ENCODE measurements around the gene SEMA4D.
A peak's percentile ranks its signal among the peaks of the same experiment; 100 is the strongest.
"Not testable (repeated sequence)": the region's sequence is repeated elsewhere in the genome, so short reads cannot be mapped to it uniquely, and the experiment has no call there.

Gene SEMA4D

DNA sequence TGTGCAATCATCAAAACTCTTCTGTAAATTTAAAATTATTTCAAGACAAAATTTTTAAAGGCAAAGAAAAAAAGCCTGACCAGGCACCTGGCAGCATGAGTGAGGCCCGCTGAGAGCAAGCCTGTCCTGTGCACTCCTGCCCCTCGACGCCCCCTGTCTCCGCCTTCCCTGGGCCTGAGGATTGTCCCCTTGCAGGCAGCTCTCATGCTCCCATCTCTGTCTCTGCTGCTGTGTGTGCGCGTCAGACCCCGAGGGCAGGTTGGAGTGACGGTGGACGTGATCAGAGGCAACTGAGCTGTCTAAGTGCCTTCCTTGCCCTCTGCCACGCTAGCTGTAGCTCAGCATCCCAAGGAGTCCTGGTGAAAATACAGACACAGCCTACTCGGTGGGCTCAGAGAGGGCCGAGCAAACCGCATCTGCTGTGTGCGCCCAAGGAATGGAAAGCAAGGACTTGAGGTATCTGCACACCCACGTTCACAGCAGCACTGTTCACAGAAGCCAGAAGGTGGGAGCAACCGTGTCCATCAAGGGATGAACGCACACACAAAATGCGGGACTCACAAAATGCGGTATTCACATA, 114.1 kb downstream of the SEMA4D start:
- no peak for DNase-seq (ENCODE audit: low read depth)

GRCh38 chr9:89383030-89383720, 114.7 kb downstream of the SEMA4D start:
- DNase-seq (ENCODE audit: low read depth), result no peak

DNA sequence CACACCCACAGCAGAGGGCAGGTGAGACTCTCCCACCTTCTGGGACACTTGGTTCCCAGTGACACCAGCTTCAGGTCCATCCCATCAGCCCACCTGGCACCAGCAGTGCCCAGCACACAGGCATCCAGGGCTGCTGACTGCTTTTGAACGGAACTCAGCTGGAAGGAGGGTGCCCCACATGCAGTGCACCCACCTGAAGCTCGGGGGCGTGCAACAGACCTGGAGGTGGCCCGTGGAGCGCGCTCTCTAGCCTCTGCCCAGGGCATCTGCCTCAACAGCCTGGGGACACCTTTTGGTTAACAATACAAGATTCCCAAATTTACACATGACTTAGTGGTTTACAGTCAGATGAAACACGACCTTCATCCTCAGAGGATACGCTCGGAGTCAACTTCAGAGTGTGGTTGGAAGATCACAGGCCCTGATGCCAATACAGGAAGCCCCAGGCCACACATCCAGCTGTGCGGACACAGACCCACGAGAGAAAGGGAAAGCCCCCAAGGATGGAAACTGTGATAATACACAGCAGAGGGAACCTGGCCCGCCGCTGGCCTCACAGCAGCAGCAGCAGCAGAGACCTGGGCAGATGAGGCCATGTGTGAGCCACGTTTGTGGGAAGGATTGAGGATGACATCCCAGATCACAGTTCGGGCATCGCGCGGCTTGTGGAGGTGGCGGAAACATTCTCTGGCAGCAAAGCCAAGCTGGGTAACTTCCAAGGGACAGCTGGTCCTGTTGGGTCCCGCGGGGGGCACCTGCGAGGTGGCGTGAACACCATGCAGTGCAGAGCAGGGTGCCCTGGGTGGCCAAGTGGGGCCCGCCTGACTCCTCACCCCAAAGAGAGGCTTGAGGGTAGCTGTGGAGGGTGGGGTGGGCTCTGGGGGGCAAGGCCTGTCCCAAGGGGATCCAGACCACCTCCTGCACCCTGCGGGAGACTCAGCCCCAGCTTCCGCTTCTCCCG, 115.6 kb downstream of the SEMA4D start:
- DNase-seq (ENCODE audit: low read depth), result no peak

GRCh38 chr9:89381308-89381609, 116.7 kb downstream of the SEMA4D start:
- DNase-seq (ENCODE audit: low read depth), result no peak

GRCh38 chr9:89380437-89381307, 117.2 kb downstream of the SEMA4D start:
- no peak for DNase-seq (ENCODE audit: low read depth)

DNA sequence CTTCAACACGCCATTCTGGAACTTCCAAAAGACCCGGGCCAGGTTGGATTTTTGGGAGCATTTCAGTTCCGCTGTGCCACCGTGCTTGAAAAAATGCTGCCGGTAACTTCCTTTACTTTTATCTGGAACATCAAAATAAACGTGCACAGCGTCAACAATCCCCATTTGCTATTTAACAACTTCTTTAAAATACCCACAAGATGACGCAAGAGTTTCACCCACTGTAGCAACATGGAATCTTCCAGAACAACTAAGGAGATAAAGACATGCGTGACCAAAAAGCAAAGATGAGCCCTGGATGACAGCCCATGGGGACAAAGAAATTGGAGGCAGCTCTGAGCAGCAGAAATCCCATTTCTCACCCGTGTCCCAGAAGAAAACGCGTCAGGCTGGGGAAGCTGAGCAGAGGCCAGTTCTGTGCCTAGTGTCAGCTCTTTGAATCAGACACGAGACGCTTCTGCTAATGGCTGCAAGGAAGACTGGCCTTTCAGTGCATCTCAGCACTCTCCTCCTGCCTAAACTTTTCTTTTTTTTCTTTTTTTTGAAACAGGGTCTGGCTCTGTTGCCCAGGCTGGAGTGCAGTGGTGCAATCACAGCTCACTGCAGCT, 118.3 kb downstream of the SEMA4D start:
- DNase-seq (ENCODE audit: low read depth), result no peak

DNA sequence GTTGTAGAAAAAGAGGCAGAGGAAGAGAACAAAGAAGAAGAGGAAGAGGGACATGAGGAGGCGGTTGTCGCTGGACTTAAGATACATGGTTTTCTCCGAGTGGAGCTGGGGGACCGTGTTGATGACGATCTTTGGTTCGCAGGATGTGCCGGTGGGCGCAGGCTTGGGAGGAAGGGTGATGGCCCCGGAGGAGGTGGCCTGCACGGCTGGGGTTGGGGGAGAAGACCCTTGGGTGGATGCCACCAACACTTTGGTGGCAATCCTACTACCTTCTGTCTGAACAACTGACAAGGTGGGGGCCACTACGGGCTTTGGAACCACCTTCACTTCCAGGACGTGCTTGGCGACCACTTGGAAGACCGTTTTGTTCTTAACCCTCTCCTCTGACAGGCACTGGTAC, 118.9 kb downstream of the SEMA4D start:
- DNase-seq (ENCODE audit: low read depth), result no peak

- DNase-seq (ENCODE audit: low read depth), result no peak
These were observed 119.4 kb downstream of the SEMA4D start for GRCh38 chr9:89378541-89378940.

DNA sequence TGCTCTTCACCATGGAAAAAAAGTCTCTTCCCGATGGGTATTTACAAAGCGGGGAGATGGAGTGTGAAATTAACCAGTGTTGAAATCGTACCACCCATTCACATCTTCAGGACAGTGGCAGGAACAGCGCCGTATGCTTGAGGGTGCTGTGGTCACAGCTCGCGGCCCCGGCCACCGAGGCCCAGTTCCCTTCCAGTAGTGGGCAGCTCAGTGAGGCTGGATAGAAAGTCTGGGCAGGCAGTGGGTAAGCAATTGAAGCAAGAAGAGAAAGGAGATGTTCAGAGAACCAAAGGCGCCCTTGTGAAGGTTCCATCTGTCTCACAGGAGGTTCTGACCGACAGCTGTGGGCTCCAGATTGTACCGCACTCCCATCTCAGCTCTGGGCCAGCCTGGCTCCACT, 120.5 kb downstream of the SEMA4D start:
- no peak for DNase-seq (ENCODE audit: low read depth)

GRCh38 chr9:89376741-89377351, 121.1 kb downstream of the SEMA4D start:
- no peak for DNase-seq (ENCODE audit: low read depth)

GRCh38 chr9:89376286-89376685, 121.6 kb downstream of the SEMA4D start:
- no peak for DNase-seq (ENCODE audit: low read depth)

DNA sequence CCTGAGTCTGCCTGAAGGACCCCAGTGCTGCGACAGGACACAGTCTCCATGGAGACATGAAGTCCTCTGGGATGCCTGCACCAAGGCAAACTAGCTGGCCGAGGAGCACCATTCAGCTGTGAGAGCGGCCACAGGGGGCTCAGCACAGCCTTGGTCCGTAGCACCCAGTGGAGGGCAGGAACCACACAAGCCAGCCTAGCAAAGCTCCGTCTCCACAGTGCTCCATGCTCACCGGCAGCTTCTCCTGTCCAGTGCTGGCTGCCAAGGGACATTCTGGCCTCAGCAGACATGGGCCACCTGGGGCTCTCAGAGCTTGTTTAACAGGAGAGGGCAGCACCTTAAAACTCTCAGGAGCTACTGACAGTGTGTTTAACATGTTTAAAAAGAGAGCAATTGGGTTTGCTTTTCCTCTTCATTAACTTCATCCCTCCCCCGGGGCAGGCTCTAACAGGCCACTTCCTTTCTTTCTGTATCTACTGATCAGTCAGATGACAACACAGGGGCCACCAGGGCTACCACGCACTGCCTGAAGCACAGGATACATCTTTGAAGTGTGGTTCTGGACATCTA, 122.6 kb downstream of the SEMA4D start:
- no peak for DNase-seq (ENCODE audit: low read depth)

- DNase-seq (ENCODE audit: low read depth), result peak; percentile 19
These were observed 123.7 kb downstream of the SEMA4D start for GRCh38 chr9:89374176-89374575.

- DNase-seq (ENCODE audit: low read depth), result no peak
These were observed 124.9 kb downstream of the SEMA4D start for GRCh38 chr9:89372979-89373378.

- DNase-seq (ENCODE audit: low read depth), result no peak
These were observed 125.6 kb downstream of the SEMA4D start for GRCh38 chr9:89372230-89372816.

DNA sequence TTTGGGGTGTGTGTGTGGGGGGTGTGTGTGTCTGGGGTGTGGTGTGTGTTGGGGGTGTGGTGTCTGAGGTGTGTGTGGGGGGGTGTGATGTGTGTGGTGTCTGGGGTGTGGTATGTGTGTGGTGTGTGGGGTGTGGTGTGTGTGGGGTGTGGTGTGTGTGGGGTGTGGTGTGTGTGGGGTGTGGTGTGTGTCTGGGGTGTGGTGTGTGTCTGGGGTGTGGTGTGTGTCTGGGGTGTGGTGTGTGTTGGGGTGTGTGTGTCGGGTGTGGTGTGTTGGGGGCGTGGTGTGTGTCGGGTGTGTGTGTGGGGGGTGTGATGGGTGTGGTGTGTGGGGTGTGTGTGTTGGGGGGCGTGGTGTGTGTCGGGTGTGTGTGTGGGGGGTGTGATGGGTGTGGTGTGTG, 126.1 kb downstream of the SEMA4D start:
- not testable (repeated sequence) for DNase-seq (ENCODE audit: low read depth)

DNA sequence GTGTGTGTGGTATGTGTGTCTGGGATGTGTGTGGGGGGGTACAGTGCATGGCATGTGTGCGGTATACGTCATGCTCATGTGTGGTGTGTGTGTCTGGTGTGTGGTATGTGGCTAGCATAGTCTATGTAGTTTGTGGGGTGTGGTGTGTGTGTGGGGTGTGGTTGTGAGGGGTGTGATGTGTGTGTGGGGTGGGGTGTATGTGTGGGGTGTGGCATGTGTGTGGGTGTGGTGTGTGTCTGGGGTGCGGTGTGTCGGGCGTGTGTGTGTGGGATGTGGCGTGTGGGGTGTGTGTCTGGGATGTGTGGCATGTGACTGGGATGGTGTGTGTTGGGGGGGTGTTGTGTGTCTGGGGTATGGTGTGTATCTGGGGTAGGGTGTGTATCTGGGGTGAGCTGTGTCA, 127.3 kb downstream of the SEMA4D start:
- no peak for DNase-seq (ENCODE audit: low read depth)

DNA sequence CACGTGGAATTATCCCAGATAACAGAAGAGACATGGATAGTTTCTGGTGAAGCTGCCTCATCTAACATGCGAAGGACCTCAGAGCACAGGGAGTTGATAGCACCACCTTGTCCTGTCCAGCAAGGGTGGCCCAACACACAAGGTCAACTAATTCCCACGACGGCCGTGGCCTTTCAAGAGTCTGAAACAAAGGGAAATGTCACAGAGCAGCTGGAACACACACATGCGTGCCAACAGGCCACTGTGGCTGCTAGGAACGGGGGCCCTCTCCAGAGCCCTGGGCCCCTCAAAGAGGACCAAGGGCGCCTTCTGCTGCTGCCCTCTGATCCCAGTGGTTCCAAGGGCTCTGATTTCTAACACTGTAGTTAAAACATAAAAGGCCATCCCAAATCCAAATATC, 128.9 kb downstream of the SEMA4D start:
- DNase-seq (ENCODE audit: low read depth), result no peak

DNA sequence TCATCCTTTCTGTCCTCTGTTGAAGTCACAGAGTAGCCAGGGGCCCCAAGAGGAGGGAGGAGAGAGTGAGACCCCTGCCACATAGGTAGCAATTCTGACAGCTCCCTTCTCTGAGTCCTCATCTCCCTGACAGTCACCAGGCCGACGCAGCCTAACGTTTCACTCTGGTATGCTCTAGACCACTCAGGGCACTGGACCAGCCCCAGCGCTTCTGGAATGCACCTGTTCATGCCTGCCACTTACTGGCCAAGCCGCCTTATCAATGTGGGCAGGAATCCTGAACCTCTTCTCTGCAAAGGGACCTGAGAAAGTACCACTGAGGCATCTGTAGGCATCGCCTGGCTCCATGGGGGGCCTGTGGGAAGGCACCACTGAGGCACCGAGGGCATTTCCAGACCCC, 129.4 kb downstream of the SEMA4D start:
- no peak for DNase-seq (ENCODE audit: low read depth)

DNA sequence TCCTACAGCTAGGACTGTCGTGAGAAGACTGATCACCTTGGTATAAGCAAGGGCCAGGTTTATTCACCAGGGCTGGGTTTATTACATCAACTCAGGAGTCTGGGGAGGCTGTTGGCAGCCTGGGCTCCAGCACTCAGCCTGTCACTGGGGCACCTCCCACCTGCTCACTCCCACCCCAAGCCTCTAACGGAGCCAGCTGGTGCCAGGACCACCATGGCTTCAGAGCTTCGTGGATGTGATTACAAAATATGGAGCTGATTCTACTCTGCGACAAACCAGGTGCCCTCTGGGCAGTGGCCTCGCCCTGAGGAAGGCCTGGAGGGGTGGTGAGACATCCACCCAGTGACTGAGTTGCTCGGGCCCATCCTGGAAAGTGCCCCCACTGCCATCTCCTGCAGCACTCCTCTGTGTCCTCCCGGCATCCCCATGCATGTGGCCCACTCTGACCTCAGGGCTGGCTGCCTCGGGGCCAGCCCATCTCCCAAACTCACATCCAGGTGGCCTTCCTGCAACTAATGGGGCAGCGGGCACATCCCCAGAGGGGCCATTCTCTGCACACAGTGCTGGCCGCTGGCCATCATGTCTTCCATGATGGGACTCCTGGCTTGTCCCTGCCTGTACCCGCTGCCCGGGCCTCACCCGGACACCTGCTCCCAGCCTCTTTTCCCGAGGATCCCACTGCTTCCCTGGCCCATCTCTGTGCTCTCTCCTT, 130.0 kb downstream of the SEMA4D start:
- no peak for DNase-seq (ENCODE audit: low read depth)
